HG02973 (cell line): ENCODE measurements around the gene ARPP19.
"Not testable (repeated sequence)": the region's sequence is repeated elsewhere in the genome, so short reads cannot be mapped to it uniquely, and the experiment has no call there.

ENCODE experiments used
- ATAC-seq: cut with Tn5 transposase; IDR thresholded peaks from one replicate; pipeline ENCODE4 v1.9.1; 2021; ENCODE audit warnings: moderate library complexity; ENCODE audit not compliant: unreplicated experiment

ARPP19 gene

GRCh38 chr15:52568601-52569585, at the start of gene ARPP19:
Gene ARPP19 (minus strand): TSS chr15:52569030. CDS start chr15:52568892, 138 bp downstream.
- ATAC-seq = peak; percentile 59

GRCh38 chr15:52617026-52617425, 48.2 kb upstream of the ARPP19 start:
- no peak for ATAC-seq

GRCh38 chr15:52615302-52615701, 46.5 kb upstream of the ARPP19 start:
- no peak for ATAC-seq

GRCh38 chr15:52609593-52609992, 40.8 kb upstream of the ARPP19 start:
- no peak for ATAC-seq

GRCh38 chr15:52584414-52584813, 15.6 kb upstream of the ARPP19 start:
- no peak for ATAC-seq

- ATAC-seq = no peak
These were observed 11.0 kb upstream of the ARPP19 start for GRCh38 chr15:52579852-52580251.

- ATAC-seq = no peak
These were observed 7.9 kb upstream of the ARPP19 start for GRCh38 chr15:52576692-52577091.

- not testable (repeated sequence) for ATAC-seq
These were observed 6.7 kb upstream of the ARPP19 start for GRCh38 chr15:52575573-52575972.

- no peak for ATAC-seq
These were observed 6.2 kb upstream of the ARPP19 start for GRCh38 chr15:52575072-52575471.

GRCh38 chr15:52574623-52575022, 5.8 kb upstream of the ARPP19 start:
- ATAC-seq = not testable (repeated sequence)

- no peak for ATAC-seq
These were observed 794 bp downstream of the ARPP19 start for GRCh38 chr15:52567871-52568600.

- ATAC-seq = no peak
These were observed 1.9 kb downstream of the ARPP19 start for GRCh38 chr15:52566889-52567288.

- ATAC-seq = peak; percentile 52
These were observed 3.1 kb downstream of the ARPP19 start for GRCh38 chr15:52565417-52566358.

GRCh38 chr15:52563501-52564060, 5.2 kb downstream of the ARPP19 start:
- no peak for ATAC-seq

GRCh38 chr15:52559575-52559974, 9.3 kb downstream of the ARPP19 start:
- ATAC-seq = no peak

GRCh38 chr15:52559022-52559421, 9.8 kb downstream of the ARPP19 start:
- no peak for ATAC-seq

- peak; percentile 68 for ATAC-seq
These were observed 10.6 kb downstream of the ARPP19 start for GRCh38 chr15:52558196-52558595.

GRCh38 chr15:52557274-52557641, 11.6 kb downstream of the ARPP19 start:
- ATAC-seq = no peak

GRCh38 chr15:52556524-52557273, 12.1 kb downstream of the ARPP19 start:
- no peak for ATAC-seq

GRCh38 chr15:52552303-52552702, 16.5 kb downstream of the ARPP19 start:
- no peak for ATAC-seq
